OCI-LY3 (cell line): ENCODE data around the gene UNC13D.

ENCODE experiments used
- CTCF ChIP-seq: fragments of 200-600, 300-600 bp; sonication (generic); IDR thresholded peaks from 2 replicates; pipeline ENCODE4 v1.5.1; 2014; ENCODE audit warnings: antibody characterized with exemption, low read length, low read depth
- EZH2phosphoT487 ChIP-seq: fragments of 200-600 bp; shearing (Covaris generic); IDR thresholded peaks from 2 replicates; pipeline ENCODE4 v1.6.1; 2018; ENCODE audit warnings: antibody characterized with exemption, mixed run types, low read depth

- no peak for TF ChIP-seq CTCF
- TF ChIP-seq EZH2phosphoT487: no peak
Observed at GRCh38 chr17:75821552-75821951, 22.7 kb downstream of the UNC13D start.
